ENCODE data around the gene RIMS1. TPM values are rescaled to one million over a fixed set of nuclear protein-coding genes. Genes with fewer than 3 reads are reported as not detected.

Gene RIMS1
- total RNA-seq, 3 donors from 2014 or later = 0.53 to 2.2 TPM; not detected in 1

DNA sequence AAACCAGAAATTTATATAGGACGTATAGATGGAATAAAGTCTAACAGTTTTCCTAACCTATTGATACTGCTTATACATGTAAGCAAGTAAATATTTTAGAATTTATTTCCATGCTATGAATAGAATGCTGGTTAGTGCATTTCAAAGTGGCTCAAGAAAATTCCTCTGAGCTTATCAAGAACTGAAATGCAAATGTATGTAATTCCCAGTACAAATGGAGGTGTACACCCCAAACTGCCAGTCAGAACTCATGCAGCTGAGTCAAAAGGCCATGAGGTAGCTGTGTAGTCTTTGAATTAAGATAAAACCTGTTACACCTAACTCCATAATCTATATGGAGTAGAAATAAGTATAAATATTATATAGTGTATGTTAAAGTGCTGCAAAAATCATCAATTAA lies 503.3 kb downstream of the RIMS1 start:
- Histone ChIP-seq H3K9me3 (no peaks in the 10 kb centered on the region), H3K4me1 (ENCODE audit: low read depth) (no peaks in the 10 kb centered on the region), H3K4me3 (no peak overlapping the region), H3K36me3 (ENCODE audit: low read depth) (no peaks in the 10 kb centered on the region)
- ATAC-seq = no peak
- intact Hi-C loops (cut with DNase I, micrococcal nuclease) = no loop called here
- DNase-seq = no peak
- TF ChIP-seq, protein P1, sequence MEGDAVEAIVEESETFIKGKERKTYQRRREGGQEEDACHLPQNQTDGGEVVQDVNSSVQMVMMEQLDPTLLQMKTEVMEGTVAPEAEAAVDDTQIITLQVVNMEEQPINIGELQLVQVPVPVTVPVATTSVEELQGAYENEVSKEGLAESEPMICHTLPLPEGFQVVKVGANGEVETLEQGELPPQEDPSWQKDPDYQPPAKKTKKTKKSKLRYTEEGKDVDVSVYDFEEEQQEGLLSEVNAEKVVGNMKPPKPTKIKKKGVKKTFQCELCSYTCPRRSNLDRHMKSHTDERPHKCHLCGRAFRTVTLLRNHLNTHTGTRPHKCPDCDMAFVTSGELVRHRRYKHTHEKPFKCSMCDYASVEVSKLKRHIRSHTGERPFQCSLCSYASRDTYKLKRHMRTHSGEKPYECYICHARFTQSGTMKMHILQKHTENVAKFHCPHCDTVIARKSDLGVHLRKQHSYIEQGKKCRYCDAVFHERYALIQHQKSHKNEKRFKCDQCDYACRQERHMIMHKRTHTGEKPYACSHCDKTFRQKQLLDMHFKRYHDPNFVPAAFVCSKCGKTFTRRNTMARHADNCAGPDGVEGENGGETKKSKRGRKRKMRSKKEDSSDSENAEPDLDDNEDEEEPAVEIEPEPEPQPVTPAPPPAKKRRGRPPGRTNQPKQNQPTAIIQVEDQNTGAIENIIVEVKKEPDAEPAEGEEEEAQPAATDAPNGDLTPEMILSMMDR (IDR thresholded peaks at IDR 0.05) = no peak

DNA sequence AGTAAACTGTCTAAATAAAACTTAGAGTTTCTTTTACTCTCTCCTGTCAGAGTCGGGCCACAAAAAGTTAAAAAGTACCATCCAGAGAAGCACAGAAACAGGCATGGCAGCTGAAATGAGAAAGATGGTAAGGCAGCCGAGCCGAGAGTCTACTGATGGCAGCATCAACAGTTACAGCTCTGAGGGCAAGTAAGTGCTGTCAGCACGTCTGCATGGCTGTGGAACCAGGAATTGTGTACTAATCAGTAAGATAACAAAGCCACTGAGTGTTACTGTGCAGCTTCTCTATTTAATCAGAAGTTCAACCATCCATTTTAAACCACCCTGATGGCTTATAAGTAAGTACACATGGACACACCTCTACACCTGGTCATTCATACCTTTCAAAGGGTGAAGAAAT lies 504.2 kb downstream of the RIMS1 start:
- no peaks in the 10 kb centered on the region for H3K9me3 ChIP-seq
- no peaks in the 10 kb centered on the region for H3K4me1 ChIP-seq (ENCODE audit: low read depth)
- TF ChIP-seq, protein P1 (IDR thresholded peaks at IDR 0.05) = no peak
- ATAC-seq (no peak), DNase-seq (no peak)
- no peaks in the 10 kb centered on the region for H3K36me3 ChIP-seq (ENCODE audit: low read depth)
- intact Hi-C loops (cut with DNase I, micrococcal nuclease) = no loop called here
- no peak overlapping the region for H3K4me3 ChIP-seq

DNA sequence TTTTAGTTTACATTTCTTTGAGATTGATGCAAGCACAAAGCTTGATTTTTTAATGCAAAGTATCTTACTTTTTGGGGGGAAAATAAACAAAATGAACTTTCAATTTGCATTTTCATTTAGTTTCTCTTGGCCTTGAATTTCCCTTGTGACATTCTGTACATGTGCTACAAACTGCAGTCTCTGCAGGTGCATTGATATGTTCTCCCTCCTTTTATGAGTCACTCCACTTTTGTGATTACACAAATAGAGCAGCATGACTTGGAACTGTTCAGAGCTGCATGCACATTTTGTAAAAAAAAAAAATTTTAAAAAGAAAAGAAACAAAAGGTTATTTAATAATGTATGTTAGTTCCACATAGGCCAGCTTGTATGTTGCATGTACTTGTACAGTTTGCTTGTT lies 515.5 kb downstream of the RIMS1 start:
- no peak for ATAC-seq
- no peak for DNase-seq
- no peaks in the 10 kb centered on the region for H3K36me3 ChIP-seq (ENCODE audit: low read depth)
- no peaks in the 10 kb centered on the region for H3K9me3 ChIP-seq
- intact Hi-C loops (cut with DNase I, micrococcal nuclease) = no loop called here
- TF ChIP-seq, protein P1 (IDR thresholded peaks at IDR 0.05) = no peak
- no peaks in the 10 kb centered on the region for H3K4me1 ChIP-seq (ENCODE audit: low read depth)
- no peak overlapping the region for H3K4me3 ChIP-seq

DNA sequence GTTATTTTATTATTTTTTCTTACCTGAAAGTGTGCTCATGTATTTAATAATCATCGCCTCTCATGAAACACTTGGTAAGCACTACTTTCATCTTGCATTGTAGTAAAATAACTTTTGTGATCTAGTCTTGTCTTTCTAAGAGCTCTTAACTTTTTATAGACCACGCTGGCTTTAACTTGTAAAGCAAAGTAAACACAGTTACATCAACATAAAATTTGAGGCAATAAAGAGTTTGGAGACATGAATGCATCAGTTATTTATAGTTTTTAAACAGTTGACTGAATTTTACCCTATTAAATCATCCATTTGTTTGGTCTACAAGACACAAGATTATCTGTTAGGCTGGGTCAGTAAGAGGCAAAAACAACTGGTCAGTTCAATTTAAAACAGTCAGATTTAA lies 517.1 kb downstream of the RIMS1 start:
- intact Hi-C loops (cut with DNase I, micrococcal nuclease) = no loop called here
- H3K4me1 ChIP-seq (ENCODE audit: low read depth) = no peaks in the 10 kb centered on the region
- TF ChIP-seq, protein P1 (IDR thresholded peaks at IDR 0.05) = no peak
- ATAC-seq (no peak), DNase-seq (no peak)
- H3K9me3 ChIP-seq = no peaks in the 10 kb centered on the region
- H3K4me3 ChIP-seq = no peak overlapping the region
- no peaks in the 10 kb centered on the region for H3K36me3 ChIP-seq (ENCODE audit: low read depth)

DNA sequence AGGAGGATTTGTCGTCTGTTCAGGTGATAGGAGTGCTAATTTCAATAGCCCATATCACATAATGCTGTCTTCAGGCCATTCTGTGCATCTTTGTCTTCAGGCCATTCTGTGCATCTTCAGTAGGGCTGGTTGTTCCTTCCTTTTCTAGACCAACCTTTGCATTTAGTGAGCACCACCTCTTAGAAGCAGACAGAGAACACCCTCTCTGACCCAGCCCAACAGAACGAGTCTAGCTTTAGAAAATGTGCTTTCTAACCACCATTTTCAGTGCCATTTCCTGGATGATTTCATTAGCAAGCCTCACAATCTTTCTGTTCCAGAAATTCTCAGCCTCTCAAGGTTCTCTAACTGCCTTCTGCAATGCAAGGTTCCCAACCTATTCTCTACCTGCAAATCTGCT lies 520.2 kb downstream of the RIMS1 start:
- intact Hi-C loops (cut with DNase I, micrococcal nuclease) = no loop called here
- no peak for DNase-seq
- no peaks in the 10 kb centered on the region for H3K4me1 ChIP-seq (ENCODE audit: low read depth)
- no peak for ATAC-seq
- TF ChIP-seq, protein P1 (IDR thresholded peaks at IDR 0.05) = no peak
- no peaks in the 10 kb centered on the region for H3K9me3 ChIP-seq
- H3K4me3 ChIP-seq = no peak overlapping the region
- no peaks in the 10 kb centered on the region for H3K36me3 ChIP-seq (ENCODE audit: low read depth)

DNA sequence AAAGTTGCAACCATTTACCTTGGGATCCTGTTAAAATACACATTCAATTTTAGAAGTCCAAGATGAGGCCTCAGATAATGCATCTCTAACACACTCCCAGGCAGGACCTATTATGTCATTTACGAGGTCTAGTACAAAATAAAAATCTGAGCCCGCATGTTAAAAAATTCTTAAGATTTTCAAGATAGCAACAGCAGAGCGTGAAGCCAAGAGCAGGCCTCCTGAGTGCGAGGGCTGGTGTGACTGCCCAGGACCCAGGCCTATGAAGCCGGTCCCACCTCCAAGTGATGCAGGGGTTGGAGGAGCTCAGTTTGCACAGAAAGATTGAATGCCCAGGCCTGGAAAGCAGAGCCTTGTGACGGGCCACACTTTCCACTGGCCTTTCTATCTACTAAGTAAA lies 524.4 kb downstream of the RIMS1 start:
- no peaks in the 10 kb centered on the region for H3K9me3 ChIP-seq
- intact Hi-C loops (cut with DNase I, micrococcal nuclease) = no loop called here
- DNase-seq (no peak), ATAC-seq (no peak)
- TF ChIP-seq, protein P1 (IDR thresholded peaks at IDR 0.05) = no peak
- no peaks in the 10 kb centered on the region for H3K36me3 ChIP-seq (ENCODE audit: low read depth)
- no peak overlapping the region for H3K4me3 ChIP-seq
- H3K4me1 ChIP-seq (ENCODE audit: low read depth) = no peaks in the 10 kb centered on the region
